RWPE1 (cell line): ENCODE data around the gene ATF3.

ENCODE experiments used
- CTCF ChIA-PET: fragments of 350-600 bp; sonication (Branson Sonifier 250); formaldehyde crosslinking; extraction: SDS; loops from one replicate; lab custom pipeline; 2021; lab: Yijun Ruan, JAX
- POLR2A ChIA-PET: fragments of 400-600 bp; formaldehyde crosslinking; extraction: SDS; loops from one replicate; lab custom pipeline; 2020; ENCODE audit warnings: antibody characterized with exemption; ENCODE audit not compliant: low non-redundant PET; lab: Yijun Ruan, JAX
- DNase-seq: peaks from one replicate; pipeline ENCODE4 v3.0.0; 2012; ENCODE audit warnings: low spot score
- H3K27ac ChIP-seq: fragments of 450-650 bp; 2 replicates; pipeline ENCODE4 v1.5.1; 2017
- CTCF ChIP-seq: fragments of 450-650 bp; conservative IDR thresholded peaks from 2 replicates; pipeline ENCODE4 v1.5.1; 2017; ENCODE audit warnings: low read depth, mild to moderate bottlenecking

ATF3 gene

GRCh38 chr1:212618466-212619210 lies 10.1 kb downstream of the ATF3 start:
- no peak for TF ChIP-seq CTCF
- ChIA-PET POLR2A (no interaction called here), CTCF (no interaction called here)
- H3K27ac ChIP-seq = no peak overlapping the region
- DNase-seq = no peak

- ChIA-PET POLR2A (no interaction called here), CTCF (no interaction called here)
- no peak for DNase-seq
These were observed 11.7 kb downstream of the ATF3 start for GRCh38 chr1:212620293-212620692.

GRCh38 chr1:212621043-212621948 lies 12.7 kb downstream of the ATF3 start:
- TF ChIP-seq CTCF = no peak
- H3K27ac ChIP-seq = no peak overlapping the region
- DNase-seq = no peak
- CTCF ChIA-PET = interaction anchor here (0.6 kb wide), 1 partner anchor 44 kb away, joined by 3 read pairs; no protein-coding TSS in a partner anchor
- POLR2A ChIA-PET = no interaction called here

More at GRCh38 chr1:212620293-212620692, 11.7 kb downstream of the ATF3 start:
- no peak for TF ChIP-seq CTCF
- H3K27ac ChIP-seq = no peak overlapping the region

GRCh38 chr1:212621949-212622305 lies 13.4 kb downstream of the ATF3 start:
- ChIA-PET POLR2A (no interaction called here), CTCF (interaction anchor here (0.6 kb wide), 1 partner anchor 43 kb away, joined by 3 read pairs; no protein-coding TSS in a partner anchor)
- no peak for DNase-seq
- no peak for TF ChIP-seq CTCF
- H3K27ac ChIP-seq = no peak overlapping the region

GRCh38 chr1:212622467-212622866 lies 13.9 kb downstream of the ATF3 start:
- ChIA-PET CTCF (no interaction called here), POLR2A (no interaction called here)
- TF ChIP-seq CTCF = no peak
- H3K27ac ChIP-seq = no peak overlapping the region
- no peak for DNase-seq

- ChIA-PET POLR2A (no interaction called here), CTCF (no interaction called here)
- H3K27ac ChIP-seq = no peak overlapping the region
- TF ChIP-seq CTCF = no peak
- no peak for DNase-seq
These were observed 14.3 kb downstream of the ATF3 start for GRCh38 chr1:212622906-212623305.
